ENCODE data around the gene EXOC4.

EXOC4 gene

DNA sequence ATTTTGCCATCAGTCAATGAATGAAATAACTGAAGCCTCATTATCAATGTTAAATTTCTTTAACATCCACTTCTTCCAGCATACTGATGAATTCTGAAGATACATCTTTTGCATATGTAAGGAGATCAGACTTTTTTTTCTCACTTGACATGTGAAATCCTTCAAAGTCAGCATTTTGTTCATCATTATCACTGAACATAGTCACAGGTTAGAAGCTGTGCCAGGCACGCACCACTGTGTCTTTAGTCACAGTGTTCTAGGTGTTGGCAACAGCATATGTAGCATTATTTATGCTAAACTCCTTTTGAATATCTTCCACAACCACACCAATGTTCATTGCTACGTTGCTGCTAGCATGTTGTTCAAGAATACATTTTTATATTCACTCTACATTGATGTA is 450.1 kb downstream of the EXOC4 start:
- H3K27me3 ChIP-seq = no peaks in the 10 kb centered on the region
- TF ChIP-seq, protein P1, sequence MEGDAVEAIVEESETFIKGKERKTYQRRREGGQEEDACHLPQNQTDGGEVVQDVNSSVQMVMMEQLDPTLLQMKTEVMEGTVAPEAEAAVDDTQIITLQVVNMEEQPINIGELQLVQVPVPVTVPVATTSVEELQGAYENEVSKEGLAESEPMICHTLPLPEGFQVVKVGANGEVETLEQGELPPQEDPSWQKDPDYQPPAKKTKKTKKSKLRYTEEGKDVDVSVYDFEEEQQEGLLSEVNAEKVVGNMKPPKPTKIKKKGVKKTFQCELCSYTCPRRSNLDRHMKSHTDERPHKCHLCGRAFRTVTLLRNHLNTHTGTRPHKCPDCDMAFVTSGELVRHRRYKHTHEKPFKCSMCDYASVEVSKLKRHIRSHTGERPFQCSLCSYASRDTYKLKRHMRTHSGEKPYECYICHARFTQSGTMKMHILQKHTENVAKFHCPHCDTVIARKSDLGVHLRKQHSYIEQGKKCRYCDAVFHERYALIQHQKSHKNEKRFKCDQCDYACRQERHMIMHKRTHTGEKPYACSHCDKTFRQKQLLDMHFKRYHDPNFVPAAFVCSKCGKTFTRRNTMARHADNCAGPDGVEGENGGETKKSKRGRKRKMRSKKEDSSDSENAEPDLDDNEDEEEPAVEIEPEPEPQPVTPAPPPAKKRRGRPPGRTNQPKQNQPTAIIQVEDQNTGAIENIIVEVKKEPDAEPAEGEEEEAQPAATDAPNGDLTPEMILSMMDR (IDR thresholded peaks at IDR 0.05) = no peak
- H3K4me3 ChIP-seq = no peak overlapping the region
- no peaks in the 10 kb centered on the region for H3K36me3 ChIP-seq
- H3K4me1 ChIP-seq = no peaks in the 10 kb centered on the region
- H3K27ac ChIP-seq = no peak overlapping the region
- DNase-seq = no peak
- intact Hi-C loops (cut with DNase I; ENCODE audit: low total_unique reads) = no loop called here
- H3K9me3 ChIP-seq = no peaks in the 10 kb centered on the region

DNA sequence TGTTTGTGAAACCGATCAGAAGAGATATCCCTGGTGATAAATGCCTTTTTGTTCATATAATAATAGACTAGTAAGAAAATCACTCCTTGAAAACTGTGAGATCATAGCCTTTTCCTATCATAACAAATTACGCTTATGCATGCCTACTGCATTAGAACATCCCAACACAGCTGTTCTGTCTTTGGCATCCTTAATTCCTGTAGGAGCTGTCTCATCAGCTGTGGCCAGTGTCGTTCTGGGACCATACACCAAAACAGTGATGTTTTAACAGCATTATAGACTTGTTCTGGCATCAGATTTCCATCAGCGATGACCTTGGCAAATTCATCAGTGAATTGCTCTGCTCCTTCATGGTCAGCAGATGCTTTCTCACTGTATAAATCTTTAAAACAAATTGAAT is 450.7 kb downstream of the EXOC4 start:
- no peaks in the 10 kb centered on the region for H3K4me1 ChIP-seq
- TF ChIP-seq, protein P1 (IDR thresholded peaks at IDR 0.05) = no peak

DNA sequence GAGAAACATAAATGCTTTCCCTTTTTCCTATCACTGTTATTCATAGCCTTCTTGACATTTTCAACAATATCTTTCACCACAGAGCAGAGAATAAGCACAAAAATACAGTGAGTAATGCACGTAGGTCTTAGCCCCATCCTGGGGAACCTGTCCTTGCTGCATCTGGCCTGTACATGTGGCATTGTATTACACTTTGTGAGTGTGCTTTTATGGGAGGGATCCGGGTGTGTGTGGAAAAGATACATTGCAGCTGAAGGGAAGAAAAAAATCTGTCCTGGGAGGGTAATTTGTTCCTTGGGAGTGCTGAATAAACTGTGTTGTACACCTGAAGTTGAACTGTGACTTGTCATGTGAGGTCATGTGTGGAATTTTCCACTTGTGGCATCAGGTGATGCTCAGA is 451.6 kb downstream of the EXOC4 start:
- DNase-seq = no peak
- H3K27me3 ChIP-seq = no peaks in the 10 kb centered on the region
- no peak overlapping the region for H3K27ac ChIP-seq
- no peaks in the 10 kb centered on the region for H3K36me3 ChIP-seq
- no peaks in the 10 kb centered on the region for H3K9me3 ChIP-seq
- H3K4me3 ChIP-seq = no peak overlapping the region
- no peaks in the 10 kb centered on the region for H3K4me1 ChIP-seq
- TF ChIP-seq, protein P1 (IDR thresholded peaks at IDR 0.05) = no peak
- intact Hi-C loops (cut with DNase I; ENCODE audit: low total_unique reads) = no loop called here

More for the DNA sequence above, 450.7 kb downstream of the EXOC4 start:
- no peak overlapping the region for H3K27ac ChIP-seq
- no peak for DNase-seq
- H3K36me3 ChIP-seq = no peaks in the 10 kb centered on the region
- H3K4me3 ChIP-seq = no peak overlapping the region
- no peaks in the 10 kb centered on the region for H3K27me3 ChIP-seq
- no peaks in the 10 kb centered on the region for H3K9me3 ChIP-seq
- intact Hi-C loops (cut with DNase I; ENCODE audit: low total_unique reads) = no loop called here

- no peaks in the 10 kb centered on the region for H3K4me1 ChIP-seq
- no peak overlapping the region for H3K27ac ChIP-seq
- no peaks in the 10 kb centered on the region for H3K27me3 ChIP-seq
- H3K4me3 ChIP-seq = no peak overlapping the region
- DNase-seq = no peak
- TF ChIP-seq, protein P1 (IDR thresholded peaks at IDR 0.05) = no peak
- no peaks in the 10 kb centered on the region for H3K9me3 ChIP-seq
- H3K36me3 ChIP-seq = no peaks in the 10 kb centered on the region
- intact Hi-C loops (cut with DNase I; ENCODE audit: low total_unique reads) = no loop called here
Measured at GRCh38 chr7:133705596-133705995, 452.7 kb downstream of the EXOC4 start.

GRCh38 chr7:133706016-133706415 is 453.1 kb downstream of the EXOC4 start:
- TF ChIP-seq, protein P1 (IDR thresholded peaks at IDR 0.05) = no peak

More at GRCh38 chr7:133706016-133706415, 453.1 kb downstream of the EXOC4 start:
- Histone ChIP-seq H3K9me3 (no peaks in the 10 kb centered on the region), H3K27me3 (no peaks in the 10 kb centered on the region), H3K4me3 (no peak overlapping the region), H3K4me1 (no peaks in the 10 kb centered on the region), H3K27ac (no peak overlapping the region), H3K36me3 (no peaks in the 10 kb centered on the region)
- intact Hi-C loops (cut with DNase I; ENCODE audit: low total_unique reads) = no loop called here
- no peak for DNase-seq
